Osteoblast (primary cell): ENCODE data around the gene DYNC1H1. TPM values are rescaled to one million over a fixed set of nuclear protein-coding genes. Genes with fewer than 3 reads are reported as not detected.

ENCODE experiments used
- DNase-seq: peaks from one replicate; pipeline ENCODE4 v3.0.0; 2011; ENCODE audit warnings: low spot score, mixed read lengths; ENCODE audit not compliant: insufficient read length; ENCODE audit errors: missing footprints
- H2AFZ ChIP-seq: 2 replicates; pipeline ENCODE4 v1.6.0; 2011; ENCODE audit warnings: mild to moderate bottlenecking, low read length
- H3K27ac ChIP-seq: 2 replicates; pipeline ENCODE4 v1.5.1; 2011; ENCODE audit warnings: mild to moderate bottlenecking, low read depth, low read length, moderate library complexity
- H3K27me3 ChIP-seq: 2 replicates; pipeline ENCODE4 v1.6.0; 2012; ENCODE audit warnings: mild to moderate bottlenecking, control low read depth, inconsistent platforms, low read length, moderate library complexity; ENCODE audit not compliant: insufficient read depth
- H3K36me3 ChIP-seq: 2 replicates; pipeline ENCODE4 v1.5.1; 2011; ENCODE audit warnings: mild to moderate bottlenecking, low read length, control low read depth, moderate library complexity; ENCODE audit not compliant: insufficient read depth
- H3K4me1 ChIP-seq: 2 replicates; pipeline ENCODE4 v1.5.1; 2011; ENCODE audit warnings: mild to moderate bottlenecking, low read length, control low read depth, moderate library complexity; ENCODE audit not compliant: insufficient read depth
- H3K4me2 ChIP-seq: 2 replicates; pipeline ENCODE4 v1.6.0; 2011; ENCODE audit warnings: mild to moderate bottlenecking, low read length; ENCODE audit not compliant: insufficient read depth
- H3K4me3 ChIP-seq: fragments of 200-600 bp; sonication (generic); 3 replicates; pipeline ENCODE4 v1.5.1; 2012; ENCODE audit warnings: mild to moderate bottlenecking, low read length, inconsistent platforms; ENCODE audit not compliant: insufficient read depth
- H3K79me2 ChIP-seq: 2 replicates; pipeline ENCODE4 v1.6.0; 2012; ENCODE audit warnings: mild to moderate bottlenecking, low read length, control low read depth, inconsistent platforms; ENCODE audit not compliant: insufficient read depth
- H3K9me3 ChIP-seq: 2 replicates; pipeline ENCODE4 v1.5.1; 2011; ENCODE audit warnings: low read depth, low read length, control low read depth
- H4K20me1 ChIP-seq: 2 replicates; pipeline ENCODE4 v1.6.0; 2012; ENCODE audit warnings: mild to moderate bottlenecking, low read length, control low read depth; ENCODE audit not compliant: insufficient read depth
- CTCF ChIP-seq: IDR thresholded peaks from 2 replicates; pipeline ENCODE4 v1.5.1; 2011; ENCODE audit warnings: mild to moderate bottlenecking, low read depth, low read length, moderate library complexity; ENCODE audit errors: extremely low read depth
- total RNA-seq: library from RNA; depleted of rRNA; stranded (reverse); fragments of >200 nt; gene quantifications from 2 replicates; pipeline ENCODE4 v1.2.3, GENCODE V29; 2012

The DYNC1H1 gene
- total RNA-seq, 1 donor, result 340 TPM

GRCh38 chr14:102092806-102093205 is 128.4 kb downstream of the DYNC1H1 start:
- H2AFZ ChIP-seq, result no peak overlapping the region
- no peak overlapping the region for H3K4me2 ChIP-seq
- TF ChIP-seq CTCF, result no peak
- no peaks in the 10 kb centered on the region for H3K9me3 ChIP-seq
- H4K20me1 ChIP-seq, result no peaks in the 10 kb centered on the region
- H3K27ac ChIP-seq, result no peak overlapping the region
- H3K79me2 ChIP-seq, result peaks cover 6% of the 10 kb centered on the region
- H3K36me3 ChIP-seq, result no peaks in the 10 kb centered on the region
- peaks cover 18% of the 10 kb centered on the region for H3K4me1 ChIP-seq
- H3K27me3 ChIP-seq, result no peaks in the 10 kb centered on the region
- DNase-seq, result peak; percentile 30
- no peak overlapping the region for H3K4me3 ChIP-seq

- Histone ChIP-seq H4K20me1 (no peaks in the 10 kb centered on the region), H3K9me3 (no peaks in the 10 kb centered on the region), H3K27me3 (no peaks in the 10 kb centered on the region), H3K27ac (no peak overlapping the region), H3K4me3 (no peak overlapping the region), H2AFZ (no peak overlapping the region), H3K4me2 (no peak overlapping the region), H3K79me2 (no peaks in the 10 kb centered on the region), H3K4me1 (peaks cover 12% of the 10 kb centered on the region), H3K36me3 (no peaks in the 10 kb centered on the region)
- TF ChIP-seq CTCF, result no peak
- DNase-seq, result peak; percentile 21
Observed at GRCh38 chr14:102094101-102094500, 129.7 kb downstream of the DYNC1H1 start.

GRCh38 chr14:102095231-102095870 is 131.0 kb downstream of the DYNC1H1 start:
- H2AFZ ChIP-seq, result no peak overlapping the region

More at GRCh38 chr14:102095231-102095870, 131.0 kb downstream of the DYNC1H1 start:
- Histone ChIP-seq H3K27me3 (no peaks in the 10 kb centered on the region), H3K36me3 (no peaks in the 10 kb centered on the region), H3K4me2 (no peak overlapping the region), H3K79me2 (no peaks in the 10 kb centered on the region), H3K27ac (no peak overlapping the region), H3K4me1 (peaks cover 12% of the 10 kb centered on the region), H4K20me1 (no peaks in the 10 kb centered on the region), H3K9me3 (no peaks in the 10 kb centered on the region), H3K4me3 (no peak overlapping the region)
- peak; percentile 55 for DNase-seq
- no peak for TF ChIP-seq CTCF
